HL-60 (cell line): ENCODE results near the gene SLC25A20.
"Not testable (repeated sequence)": the region's sequence is repeated elsewhere in the genome, so short reads cannot be mapped to it uniquely, and the experiment has no call there.

Source experiments
- DNase-seq, 2 experiments: peaks; one replicate each; pipeline ENCODE4 v3.0.0-alpha.2; 2010 to 2020; ENCODE audit warnings: low read depth in 1 of 2, low spot score in 1 of 2
- H3K27ac ChIP-seq: fragments of 250-450 bp; sonication (Bioruptor Pico); replicated peaks from 2 replicates; pipeline ENCODE4 v1.5.1; 2020; ENCODE audit warnings: mild to moderate bottlenecking, moderate library complexity
- H3K27me3 ChIP-seq: fragments of 250-450 bp; sonication (Bioruptor Pico); 2 replicates; pipeline ENCODE4 v1.5.1; 2021; ENCODE audit warnings: mild to moderate bottlenecking, moderate library complexity; ENCODE audit not compliant: insufficient read depth, poor library complexity, severe bottlenecking
- H3K4me3 ChIP-seq: replicated peaks from 2 replicates; pipeline ENCODE4 v1.5.1; 2011; ENCODE audit warnings: mild to moderate bottlenecking, control low read depth, low read length; ENCODE audit not compliant: insufficient read depth
- GABPA ChIP-seq: IDR thresholded peaks from 2 replicates; pipeline ENCODE4 v1.6.1; 2012; ENCODE audit warnings: low read depth
- POLR2AphosphoS5 ChIP-seq: IDR thresholded peaks from 2 replicates; pipeline ENCODE4 v1.6.1; 2012; ENCODE audit warnings: low read depth
- SPI1 ChIP-seq: IDR thresholded peaks from 2 replicates; pipeline ENCODE4 v1.6.1; 2012; ENCODE audit warnings: low read depth, mild to moderate bottlenecking, borderline replicate concordance
- TF ChIP-seq, protein P1 (sequence below): IDR thresholded peaks from one replicate; pipeline ENCODE4 v1.5.1; 2011; ENCODE audit warnings: low read length, control low read depth, inconsistent platforms; ENCODE audit not compliant: insufficient read depth
- TF ChIP-seq, protein P2 (sequence below): IDR thresholded peaks from 2 replicates; pipeline ENCODE4 v1.6.1; 2012; ENCODE audit warnings: low read depth; ENCODE audit not compliant: insufficient replicate concordance

SLC25A20 gene

DNA sequence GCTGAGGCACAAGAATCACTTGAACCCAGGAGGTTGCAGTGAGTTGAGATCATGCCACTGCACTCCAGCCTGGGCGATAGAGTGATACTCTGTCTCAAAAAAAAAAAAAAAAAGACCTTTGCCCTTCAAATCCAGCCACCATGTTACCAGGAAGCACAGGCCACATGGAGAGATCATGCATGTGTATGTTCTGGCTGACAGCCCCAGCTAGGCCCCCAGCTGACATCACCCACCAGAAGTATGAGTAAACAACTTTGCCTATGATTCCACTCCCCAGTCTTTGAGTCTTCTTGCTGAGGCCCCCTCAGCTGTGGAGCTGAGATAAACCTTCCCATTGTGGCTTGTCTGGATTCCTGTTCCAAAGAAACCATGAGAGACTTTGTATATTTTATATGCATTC, 16.6 kb upstream of the SLC25A20 start:
- H3K27me3 ChIP-seq = no peaks in the 10 kb centered on the region
- TF ChIP-seq POLR2AphosphoS5 (no peak), GABPA (no peak), SPI1 (no peak)
- TF ChIP-seq, protein P1, sequence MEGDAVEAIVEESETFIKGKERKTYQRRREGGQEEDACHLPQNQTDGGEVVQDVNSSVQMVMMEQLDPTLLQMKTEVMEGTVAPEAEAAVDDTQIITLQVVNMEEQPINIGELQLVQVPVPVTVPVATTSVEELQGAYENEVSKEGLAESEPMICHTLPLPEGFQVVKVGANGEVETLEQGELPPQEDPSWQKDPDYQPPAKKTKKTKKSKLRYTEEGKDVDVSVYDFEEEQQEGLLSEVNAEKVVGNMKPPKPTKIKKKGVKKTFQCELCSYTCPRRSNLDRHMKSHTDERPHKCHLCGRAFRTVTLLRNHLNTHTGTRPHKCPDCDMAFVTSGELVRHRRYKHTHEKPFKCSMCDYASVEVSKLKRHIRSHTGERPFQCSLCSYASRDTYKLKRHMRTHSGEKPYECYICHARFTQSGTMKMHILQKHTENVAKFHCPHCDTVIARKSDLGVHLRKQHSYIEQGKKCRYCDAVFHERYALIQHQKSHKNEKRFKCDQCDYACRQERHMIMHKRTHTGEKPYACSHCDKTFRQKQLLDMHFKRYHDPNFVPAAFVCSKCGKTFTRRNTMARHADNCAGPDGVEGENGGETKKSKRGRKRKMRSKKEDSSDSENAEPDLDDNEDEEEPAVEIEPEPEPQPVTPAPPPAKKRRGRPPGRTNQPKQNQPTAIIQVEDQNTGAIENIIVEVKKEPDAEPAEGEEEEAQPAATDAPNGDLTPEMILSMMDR = no peak
- TF ChIP-seq, protein P2, sequence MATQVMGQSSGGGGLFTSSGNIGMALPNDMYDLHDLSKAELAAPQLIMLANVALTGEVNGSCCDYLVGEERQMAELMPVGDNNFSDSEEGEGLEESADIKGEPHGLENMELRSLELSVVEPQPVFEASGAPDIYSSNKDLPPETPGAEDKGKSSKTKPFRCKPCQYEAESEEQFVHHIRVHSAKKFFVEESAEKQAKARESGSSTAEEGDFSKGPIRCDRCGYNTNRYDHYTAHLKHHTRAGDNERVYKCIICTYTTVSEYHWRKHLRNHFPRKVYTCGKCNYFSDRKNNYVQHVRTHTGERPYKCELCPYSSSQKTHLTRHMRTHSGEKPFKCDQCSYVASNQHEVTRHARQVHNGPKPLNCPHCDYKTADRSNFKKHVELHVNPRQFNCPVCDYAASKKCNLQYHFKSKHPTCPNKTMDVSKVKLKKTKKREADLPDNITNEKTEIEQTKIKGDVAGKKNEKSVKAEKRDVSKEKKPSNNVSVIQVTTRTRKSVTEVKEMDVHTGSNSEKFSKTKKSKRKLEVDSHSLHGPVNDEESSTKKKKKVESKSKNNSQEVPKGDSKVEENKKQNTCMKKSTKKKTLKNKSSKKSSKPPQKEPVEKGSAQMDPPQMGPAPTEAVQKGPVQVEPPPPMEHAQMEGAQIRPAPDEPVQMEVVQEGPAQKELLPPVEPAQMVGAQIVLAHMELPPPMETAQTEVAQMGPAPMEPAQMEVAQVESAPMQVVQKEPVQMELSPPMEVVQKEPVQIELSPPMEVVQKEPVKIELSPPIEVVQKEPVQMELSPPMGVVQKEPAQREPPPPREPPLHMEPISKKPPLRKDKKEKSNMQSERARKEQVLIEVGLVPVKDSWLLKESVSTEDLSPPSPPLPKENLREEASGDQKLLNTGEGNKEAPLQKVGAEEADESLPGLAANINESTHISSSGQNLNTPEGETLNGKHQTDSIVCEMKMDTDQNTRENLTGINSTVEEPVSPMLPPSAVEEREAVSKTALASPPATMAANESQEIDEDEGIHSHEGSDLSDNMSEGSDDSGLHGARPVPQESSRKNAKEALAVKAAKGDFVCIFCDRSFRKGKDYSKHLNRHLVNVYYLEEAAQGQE = no peak
- H3K4me3 ChIP-seq = no peak overlapping the region
- DNase-seq = no peak
- H3K27ac ChIP-seq = no peak overlapping the region

DNA sequence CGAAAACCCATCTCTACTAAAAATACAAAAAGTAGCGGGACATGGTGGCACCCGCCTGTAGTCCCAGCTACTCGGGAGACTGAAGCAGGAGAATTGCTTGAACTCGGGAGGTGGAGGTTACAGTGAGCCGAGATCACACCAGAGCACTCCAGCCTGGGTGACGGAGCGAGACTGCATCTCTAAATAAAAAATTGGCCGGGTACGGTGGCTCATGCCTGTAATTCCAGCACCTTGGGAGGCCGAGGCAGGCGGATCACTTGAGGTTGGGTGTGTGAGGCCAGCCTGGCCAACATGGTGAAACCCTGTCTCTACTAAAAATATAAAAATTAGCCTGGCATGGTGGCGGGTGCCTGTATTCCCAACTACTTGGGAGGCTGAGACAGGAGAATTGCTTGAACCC, 8.3 kb upstream of the SLC25A20 start:
- DNase-seq, H3K27me3 ChIP-seq, H3K4me3 ChIP-seq, H3K27ac ChIP-seq: not testable (repeated sequence)

DNA sequence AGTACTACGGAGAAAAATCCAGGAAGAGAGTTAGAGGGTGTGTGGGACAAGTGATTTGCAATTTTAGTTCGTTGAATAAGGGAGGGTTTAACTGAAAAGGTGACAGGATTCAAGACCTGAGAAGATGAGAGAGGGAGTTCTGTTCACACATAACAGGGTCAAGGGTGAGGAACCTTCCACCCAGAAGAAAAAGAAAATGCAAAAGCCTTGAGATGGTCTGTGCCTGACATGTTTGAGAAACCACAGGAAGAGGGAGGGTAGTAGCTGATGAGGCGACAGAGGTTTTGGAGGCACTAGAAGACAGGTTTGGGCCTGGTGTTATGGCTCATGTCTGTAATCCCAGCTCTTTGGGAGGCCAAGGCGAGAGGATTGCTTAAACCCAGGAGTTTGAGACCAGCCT, 591 bp upstream of the SLC25A20 start:
- H3K4me3 ChIP-seq = no peak overlapping the region; the same call in 1 of the 2 replicates
- TF ChIP-seq, protein P2 = no peak
- TF ChIP-seq SPI1 = no peak
- no peak for TF ChIP-seq POLR2AphosphoS5
- TF ChIP-seq, protein P1 = no peak
- no peak for TF ChIP-seq GABPA
- DNase-seq = peak in 1 of 2 experiments; percentile 8
- peak overlapping the region; percentile 67 for H3K27ac ChIP-seq
- H3K27me3 ChIP-seq = no peaks in the 10 kb centered on the region

DNA sequence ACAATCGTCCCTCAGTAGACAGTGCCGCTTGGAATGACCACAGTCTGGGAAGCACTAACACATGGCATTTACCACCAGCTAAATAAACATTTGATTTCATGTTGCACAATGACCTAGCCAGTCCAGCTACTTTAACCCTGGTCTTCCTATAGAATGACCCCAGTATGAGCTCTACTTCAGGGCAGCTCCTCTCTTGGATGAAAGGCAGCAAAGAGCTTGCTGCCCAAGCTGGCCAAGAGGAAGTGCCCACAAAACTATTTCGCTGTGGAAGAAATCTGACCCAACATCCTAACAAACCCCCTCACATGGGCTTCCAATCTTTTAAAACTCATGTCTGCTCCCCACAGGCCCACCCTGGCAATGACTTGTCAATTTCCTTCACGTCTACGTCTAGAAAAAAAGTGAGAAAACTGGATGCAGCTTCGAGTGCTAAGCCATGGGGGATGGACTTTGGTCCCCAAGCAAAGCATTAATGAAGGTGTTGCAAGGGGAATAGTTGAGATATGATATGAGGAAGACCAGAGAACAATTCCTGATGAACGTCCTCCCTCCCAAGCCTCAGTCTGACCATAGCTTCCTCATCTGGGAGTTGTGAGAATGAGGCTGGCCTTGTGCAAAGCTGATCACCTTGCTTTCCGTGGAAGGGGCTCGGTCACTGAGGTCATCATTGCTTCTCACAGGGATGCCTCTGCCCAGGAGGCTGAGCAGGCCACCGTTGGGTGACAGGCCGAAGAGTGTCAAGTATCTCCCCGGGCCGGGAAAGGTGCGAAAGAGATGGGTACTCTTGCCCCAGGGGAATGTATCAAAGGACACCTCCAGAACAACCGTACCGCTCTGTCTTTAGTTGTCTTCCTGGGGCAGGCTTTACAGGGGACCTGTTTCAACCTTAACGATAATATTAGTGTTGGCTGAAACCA, 964 bp downstream of the SLC25A20 start:
- Histone ChIP-seq H3K27ac (peak overlapping the region; percentile 67), H3K4me3 (peak overlapping the region; percentile 82), H3K27me3 (no peaks in the 10 kb centered on the region)
- TF ChIP-seq SPI1 = 0 out of 2 replicates have a peak, but pooled peaks have one; percentile 31
- TF ChIP-seq, protein P2 = no peak
- no peak for TF ChIP-seq GABPA
- DNase-seq = peak; percentile 25 to 31
